ENCODE data around the gene ETNK2. TPM values are rescaled to one million over a fixed set of nuclear protein-coding genes. Genes with fewer than 3 reads are reported as not detected.
A peak's percentile ranks its signal among the peaks of the same experiment; 100 is the strongest.

The ETNK2 gene
- total RNA-seq, 1 experiment from 2014 or later = 1.1 TPM

DNA sequence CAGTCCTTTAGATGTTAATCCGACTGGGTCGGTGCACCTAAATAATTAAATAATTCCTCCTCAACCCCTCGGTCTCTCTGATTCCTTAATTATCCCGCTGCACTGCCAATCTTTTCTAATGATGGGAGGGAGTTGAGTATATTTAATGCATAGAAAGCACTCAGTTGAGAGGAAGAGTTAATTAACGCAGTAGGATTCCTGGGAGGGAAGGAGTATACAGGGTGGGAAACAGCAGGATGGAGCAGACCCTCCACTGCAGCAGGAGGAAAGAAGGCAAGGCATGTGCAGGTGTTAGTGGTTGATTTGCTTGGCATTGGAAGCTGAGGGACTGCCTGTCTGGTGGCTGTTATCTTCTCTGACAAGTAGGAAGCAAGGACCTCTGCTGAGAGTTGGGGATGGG is 24.2 kb upstream of the ETNK2 start:
- DNase-seq (ENCODE audit: low read depth) = no peak

DNA sequence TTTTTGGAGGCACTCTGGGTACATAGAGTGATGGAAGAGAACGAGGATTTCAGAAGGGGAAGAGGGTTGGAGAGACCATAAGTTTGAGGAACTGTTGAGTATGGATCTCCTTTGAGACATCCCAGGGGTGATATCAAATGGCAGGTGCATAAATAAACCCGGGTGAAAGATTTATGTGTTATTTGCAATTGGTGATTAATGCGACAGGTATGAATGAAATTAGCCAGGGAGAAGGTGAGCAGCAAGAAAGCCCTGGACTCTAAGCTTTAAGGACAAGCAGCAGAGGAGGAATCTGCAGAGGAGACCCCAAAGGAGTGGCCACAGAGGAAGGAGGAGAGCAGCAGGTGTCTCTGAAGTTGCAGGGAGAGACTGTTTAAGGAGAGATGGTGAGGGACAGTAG is 23.1 kb upstream of the ETNK2 start:
- no peak for DNase-seq (ENCODE audit: low read depth)

DNA sequence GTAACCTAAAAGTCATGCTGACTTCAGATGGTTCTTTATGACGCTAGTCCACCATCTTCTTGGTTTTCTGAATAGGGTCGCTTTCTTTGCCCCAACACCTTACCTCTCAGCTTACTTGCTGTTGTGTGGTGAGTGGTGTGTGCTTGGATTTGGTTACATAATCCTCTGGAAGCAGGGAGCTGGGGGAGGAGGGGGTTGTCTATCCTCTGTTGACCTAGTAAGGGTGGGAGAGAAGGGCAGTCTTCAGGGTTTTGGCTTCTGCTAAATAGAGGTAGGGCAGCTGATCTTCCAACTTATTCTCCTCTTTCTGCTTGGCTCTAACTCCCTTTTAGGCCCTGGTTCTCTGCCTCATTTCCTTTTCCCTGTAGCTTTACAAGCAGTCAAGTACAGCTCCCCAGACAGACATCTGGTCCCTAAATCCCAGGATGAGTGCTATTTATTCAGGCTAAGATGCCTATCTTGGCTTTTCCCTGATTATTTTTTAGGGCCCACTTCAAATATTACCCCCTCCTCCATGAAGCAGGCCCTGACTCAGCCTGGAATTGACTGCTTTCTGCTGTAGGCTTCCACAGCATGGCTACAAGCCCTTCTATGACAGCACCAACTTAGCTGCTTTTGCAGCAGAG is 20.7 kb upstream of the ETNK2 start:
- no peak for DNase-seq (ENCODE audit: low read depth)

DNA sequence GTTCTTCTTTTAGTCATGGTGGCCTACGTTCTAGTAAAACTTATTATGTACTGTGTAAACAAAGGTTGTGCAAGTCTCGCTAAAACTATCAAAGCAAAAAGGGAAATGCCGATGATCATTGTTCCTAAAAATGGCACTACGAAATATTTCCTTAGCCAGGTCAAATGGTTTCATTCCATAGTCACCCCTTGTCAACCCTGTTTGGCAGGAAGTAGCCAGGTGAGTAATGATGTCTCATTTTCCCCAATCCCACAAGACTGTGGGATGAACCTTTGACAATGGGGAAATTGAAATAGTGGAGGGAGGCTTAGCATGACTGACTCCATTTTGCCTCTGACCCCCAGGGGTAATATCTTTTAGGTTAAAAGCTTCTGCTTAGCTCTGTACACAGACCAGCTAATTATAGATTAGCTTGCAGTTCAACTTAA is 19.9 kb upstream of the ETNK2 start:
- DNase-seq (ENCODE audit: low read depth) = peak; percentile 74

DNA sequence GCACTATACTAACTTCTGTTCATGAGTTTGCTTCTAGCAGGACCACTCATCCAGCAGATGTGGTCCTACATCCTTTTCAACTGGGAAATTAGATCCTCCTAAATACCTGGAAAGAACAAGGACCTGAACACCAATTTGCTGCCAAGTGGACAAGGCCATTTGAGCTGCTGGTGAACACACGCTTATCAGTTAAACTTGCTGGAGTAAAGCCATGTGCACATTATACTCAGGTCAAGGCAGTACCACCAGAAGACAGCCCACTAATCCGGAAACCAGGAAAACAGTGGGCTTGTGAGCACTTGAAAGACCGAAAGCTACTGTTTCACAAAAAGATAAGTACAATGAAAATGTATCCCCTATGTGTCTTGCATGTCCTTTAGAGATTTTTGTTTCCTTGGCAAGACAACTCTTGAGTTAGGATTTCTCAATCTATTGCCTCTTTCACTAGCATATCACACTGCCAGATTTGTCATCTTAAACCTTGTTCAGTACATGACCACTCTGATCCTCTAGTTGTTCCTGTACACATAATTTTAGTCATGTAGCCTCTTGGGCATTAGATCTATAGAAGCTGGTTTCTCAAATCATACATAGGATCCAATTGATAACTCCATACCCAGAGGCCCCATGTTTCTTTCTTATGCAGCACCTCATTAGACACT is 18.8 kb upstream of the ETNK2 start:
- DNase-seq (ENCODE audit: low read depth) = no peak

DNA sequence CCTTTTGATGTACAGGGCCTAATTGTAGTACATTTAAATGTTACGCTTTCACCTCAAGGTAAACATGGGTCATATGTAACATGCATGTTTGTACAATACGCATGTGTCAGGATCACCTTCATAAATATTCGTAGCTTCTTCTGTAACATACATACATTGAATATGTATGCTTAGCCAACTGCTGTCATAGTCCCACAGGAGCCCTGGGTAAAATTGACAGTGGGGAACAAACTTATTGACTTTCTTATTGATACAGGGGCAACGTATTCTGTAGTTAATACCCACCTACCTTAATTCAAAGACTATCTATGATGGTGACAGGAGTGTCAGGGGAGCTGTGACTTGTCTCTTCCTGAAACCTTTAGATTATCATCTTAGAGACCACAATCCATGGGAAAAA is 18.0 kb upstream of the ETNK2 start:
- no peak for DNase-seq (ENCODE audit: low read depth)

DNA sequence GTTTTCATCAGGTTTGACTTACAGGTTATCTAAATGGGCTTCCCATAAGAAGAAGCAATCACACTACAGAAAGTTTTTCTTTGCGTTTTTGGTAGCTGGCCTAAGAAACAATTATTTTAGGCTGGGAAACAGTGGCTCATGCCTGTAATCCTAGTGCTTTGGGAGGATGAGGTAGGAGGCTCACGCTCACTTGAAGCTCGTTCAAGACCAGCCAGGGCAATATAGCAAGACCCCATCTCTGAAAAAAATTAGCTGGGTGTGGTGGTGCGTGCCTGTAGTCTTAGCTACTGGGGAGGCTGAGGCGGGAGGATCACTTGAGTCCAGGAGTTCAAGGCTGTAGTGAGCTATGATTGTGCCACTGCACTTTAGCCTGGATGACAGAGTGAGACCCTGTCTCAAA is 15.9 kb upstream of the ETNK2 start:
- no peak for DNase-seq (ENCODE audit: low read depth)

DNA sequence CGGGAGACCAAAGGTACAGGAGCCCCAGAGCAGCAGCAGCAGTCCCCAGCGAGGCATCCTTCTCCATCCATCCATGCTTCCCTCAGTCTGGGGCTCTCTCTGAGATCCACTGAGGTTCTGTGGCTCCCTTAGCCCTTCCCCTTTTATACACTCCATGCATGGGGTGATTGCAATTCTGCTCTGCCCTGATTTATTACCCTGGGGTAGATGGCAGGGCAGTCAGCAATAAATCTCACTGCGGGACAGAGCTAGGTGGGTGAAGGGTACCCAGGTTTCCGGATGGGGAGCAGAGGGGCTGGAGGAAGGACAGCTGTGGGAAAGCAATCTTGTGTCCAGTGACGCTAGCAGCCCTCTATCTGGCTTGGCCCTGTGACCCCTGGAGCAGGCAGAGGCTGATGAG is 14.4 kb upstream of the ETNK2 start, which contains the start of gene REN:
REN (minus strand) TSS at position 119 of the 400 bp plus-strand sequence; CDS start at position 75, 44 bp downstream.
- DNase-seq (ENCODE audit: low read depth) = no peak

DNA sequence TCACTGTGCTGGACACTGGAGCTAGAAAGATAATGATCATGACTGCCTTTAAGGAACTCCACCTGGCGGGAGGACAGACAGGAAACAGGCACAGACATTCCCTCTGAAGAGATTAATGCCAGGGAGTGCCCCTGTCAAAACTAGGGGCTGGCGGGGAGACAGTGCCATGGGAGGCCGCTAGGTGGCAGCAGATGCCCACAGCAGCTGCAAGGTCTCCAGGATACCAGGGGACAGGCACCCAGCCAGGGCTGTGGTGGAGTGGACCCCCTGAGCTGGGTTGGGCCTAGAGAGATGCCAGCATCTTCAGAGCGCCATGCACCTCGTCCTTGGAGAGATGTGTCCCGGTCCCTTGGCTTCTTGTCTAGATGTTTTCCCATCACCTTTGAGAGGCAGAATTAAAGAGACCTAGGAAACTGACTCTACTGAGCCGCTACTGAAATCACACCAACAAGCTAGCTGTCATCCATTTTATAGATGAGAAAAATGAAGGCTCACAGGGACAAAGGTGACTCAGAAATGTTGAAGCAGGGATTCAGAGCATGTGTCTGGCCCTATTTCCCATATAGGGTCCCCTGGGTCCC is 10.7 kb upstream of the ETNK2 start:
- peak; percentile 59 for DNase-seq (ENCODE audit: low read depth)

DNA sequence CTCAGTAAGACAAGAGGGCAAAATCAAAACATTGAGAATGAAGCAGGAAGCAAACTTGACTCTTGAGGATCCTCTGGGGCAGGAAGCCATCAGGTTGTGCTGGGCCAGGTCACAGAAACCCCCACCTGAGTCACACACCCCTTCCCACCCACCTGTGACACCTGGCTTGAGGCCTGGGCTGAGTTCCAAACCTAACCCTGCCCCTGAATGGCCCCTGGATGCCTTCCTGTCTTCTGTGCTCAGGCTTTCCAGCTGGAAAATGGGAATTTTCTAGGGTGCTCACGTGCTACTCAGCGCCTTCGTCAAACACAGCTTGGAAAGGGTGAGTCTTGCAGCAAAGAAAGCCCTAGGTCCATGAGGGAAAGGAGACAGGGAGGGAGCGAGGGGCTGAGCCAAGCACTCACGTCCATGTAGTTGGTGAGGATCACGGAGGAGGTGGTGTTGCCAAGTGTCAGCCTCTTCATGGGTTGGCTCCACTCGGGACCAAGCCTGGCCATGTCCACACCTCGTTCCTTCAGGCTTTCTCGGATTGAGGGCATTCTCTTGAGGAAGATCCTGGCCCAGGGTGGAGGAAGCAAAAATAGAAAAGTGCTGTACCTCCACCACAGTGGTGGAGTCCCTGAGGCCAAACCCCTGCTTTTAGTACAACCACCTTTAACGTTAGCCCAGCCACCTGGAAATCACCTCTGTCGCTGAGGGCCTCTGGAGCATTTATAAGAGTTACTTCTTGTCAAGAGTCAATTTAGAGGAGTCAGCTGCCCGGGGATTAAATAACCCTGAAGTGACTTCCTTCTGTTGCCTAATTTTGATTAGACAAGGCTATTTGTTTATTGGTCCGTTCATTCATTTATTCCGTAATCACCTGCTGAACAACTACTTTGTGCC is 10.0 kb upstream of the ETNK2 start:
- DNase-seq (ENCODE audit: low read depth) = no peak

DNA sequence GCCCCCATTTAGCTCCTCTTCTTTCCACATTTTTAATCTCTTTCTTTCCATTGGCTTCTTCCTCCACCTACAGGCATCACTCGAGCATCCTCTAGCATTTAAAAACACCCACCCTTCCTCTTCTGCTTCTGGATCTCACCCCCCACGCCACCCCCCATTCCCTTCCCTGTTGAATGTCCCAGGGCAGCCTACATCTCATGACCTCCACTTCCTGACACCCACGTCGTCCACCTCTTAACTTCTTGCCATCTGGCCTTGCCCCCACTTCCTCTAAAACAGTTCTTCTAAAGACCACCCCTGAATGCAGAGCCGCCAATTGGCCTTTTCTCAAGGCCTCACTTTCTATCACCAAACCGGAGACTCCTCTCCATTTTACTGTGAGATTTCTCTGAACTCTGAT is 6.1 kb upstream of the ETNK2 start:
- DNase-seq (ENCODE audit: low read depth) = no peak

DNA sequence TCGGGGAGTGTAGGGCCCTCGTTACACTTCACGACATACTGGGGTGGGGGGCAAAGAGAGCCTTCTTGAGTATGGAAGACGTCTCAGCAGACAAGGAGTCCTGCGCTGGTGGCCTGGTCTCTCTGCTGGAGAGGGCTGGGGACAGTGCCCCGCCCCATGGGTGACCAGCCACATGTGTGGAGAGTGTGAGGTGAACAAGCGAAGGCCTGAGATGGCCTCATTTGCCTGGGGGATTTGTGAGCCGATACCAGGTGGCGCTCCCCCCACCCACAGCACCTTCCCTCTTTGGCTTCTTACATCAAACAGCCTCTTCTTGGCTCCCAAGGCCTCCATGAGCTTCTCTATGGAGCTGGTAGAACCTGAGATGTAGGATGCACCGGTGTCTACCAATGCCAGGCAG is 4.0 kb upstream of the ETNK2 start:
- no peak for DNase-seq (ENCODE audit: low read depth)

DNA sequence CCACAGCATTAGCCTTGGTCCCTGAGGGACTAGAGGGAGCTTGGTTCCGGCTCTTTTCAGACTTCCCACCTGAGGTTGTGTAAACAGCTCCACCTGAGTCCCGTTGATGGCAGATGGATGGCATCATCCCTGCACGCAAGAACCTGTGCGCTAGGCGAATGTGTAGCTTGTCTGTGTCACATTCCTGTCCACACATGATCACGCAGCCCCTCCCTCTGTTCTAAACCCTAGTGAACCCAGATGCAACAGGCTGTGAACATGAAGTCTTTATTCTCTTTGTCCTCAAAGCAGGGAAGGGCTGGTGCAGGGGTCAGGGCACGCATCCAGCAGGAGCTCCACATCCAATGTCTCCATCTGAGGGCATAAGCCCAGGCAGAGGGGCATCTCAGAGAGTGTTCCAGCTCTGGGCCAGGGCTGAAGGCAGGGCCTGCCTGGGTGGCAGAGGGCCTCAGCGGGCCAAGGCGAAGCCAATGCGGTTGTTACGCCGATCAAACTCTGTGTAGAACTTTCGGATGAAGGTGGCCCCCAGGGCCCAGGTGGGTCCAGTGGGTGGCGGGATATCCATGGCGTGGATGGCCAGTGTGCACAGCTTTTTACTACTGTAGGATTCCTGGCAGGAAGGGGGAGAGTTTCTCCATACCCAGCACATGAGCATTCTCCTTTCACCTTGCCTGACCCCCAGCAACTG is 2.9 kb upstream of the ETNK2 start:
- DNase-seq (ENCODE audit: low read depth) = no peak

DNA sequence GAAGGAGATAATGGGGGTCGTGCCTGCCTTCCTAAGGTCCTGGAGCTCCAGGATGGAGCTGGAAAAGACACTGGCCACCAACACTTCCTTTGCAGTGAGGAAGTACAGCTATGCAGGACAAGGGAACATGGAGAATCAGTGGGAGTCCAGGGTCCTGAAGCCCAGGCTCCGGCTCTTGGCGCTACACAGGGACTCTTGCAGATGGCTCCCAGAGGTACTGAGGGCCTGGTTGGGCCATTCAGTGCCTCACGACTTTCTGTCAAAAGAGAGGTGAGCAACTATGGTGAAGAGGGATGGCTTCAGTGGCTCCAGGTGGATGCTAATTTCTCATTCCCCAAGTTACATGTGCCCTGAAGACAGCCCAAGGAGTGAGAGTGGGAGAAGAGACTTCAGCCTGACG is 1.8 kb upstream of the ETNK2 start:
- no peak for DNase-seq (ENCODE audit: low read depth)

DNA sequence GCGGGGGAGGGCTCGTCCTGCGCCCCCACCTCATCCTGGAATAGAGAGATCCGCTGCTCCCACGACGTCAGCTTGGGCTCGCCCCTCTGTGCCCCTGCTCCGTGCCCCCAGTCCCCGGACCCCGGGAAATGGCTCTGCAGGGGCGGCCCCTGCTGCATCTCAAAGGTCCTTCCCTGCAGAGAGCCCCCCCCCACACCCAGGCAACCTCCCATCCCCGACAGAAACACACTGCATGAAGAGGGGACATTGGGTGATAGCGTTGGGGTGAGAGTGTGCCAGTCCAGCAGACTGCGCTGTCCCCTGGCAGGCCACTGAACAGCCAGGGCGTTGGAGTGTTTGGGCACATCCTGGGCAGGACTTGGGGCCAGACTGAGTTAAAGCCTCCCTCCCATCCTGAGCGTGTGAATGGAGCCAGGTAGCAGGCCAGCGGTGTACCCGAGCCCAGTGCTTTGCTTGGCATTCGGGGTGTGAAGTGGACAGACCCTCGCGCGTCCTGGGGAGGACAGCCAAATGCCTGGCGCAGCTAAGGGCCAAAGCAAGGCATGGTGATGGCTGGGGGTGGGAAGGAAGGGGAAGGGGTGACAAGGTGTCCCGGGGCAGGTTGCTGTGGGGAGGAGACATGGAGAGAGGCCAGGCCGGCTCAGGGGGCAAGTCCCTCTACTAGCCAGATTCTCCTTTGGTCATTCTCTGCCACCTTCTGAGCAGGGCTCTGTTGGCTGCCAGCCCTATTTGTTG is 633 bp upstream of the ETNK2 start:
- no peak for DNase-seq (ENCODE audit: low read depth)

DNA sequence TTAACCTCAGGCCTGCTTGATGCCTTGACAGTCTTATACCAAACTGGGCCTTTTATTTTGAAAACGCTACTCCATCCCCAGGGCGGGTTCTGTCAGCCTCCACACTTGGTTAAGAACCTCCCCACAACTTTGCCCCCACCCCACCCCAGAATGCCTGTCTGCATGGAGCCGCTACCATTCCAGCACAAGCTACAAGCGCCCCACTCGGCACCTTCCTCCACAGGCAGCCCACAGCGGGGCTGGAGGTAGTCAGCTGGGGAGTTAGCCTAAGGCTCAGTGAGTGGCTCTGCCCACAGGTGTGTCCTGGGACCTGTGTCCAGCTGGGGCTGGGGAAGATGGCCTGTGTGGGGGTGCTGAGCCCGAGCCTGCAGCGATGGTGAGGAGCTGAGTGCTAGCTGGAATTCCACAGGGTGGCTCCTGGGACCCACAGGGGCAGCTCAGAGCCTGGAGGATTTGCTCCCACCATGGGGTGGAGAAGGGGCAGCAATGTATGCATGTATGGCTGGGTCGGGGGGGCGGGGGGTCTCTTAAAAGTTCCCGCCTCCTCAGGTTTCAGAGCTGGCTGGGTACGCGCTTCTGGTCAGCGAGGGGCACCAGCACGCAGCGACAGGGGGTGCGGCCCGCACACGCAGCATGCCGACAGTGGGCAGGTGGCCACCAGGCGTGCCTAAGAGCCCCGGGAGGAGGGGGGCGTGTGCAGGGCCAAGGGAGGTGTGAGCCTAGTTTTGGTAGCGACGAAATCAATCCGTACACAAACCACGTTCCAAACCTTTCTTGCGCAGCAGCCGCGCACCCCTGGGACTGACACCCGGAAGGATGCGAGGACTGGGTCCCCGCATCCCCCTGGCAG is 917 bp downstream of the ETNK2 start:
- DNase-seq (ENCODE audit: low read depth) = no peak

DNA sequence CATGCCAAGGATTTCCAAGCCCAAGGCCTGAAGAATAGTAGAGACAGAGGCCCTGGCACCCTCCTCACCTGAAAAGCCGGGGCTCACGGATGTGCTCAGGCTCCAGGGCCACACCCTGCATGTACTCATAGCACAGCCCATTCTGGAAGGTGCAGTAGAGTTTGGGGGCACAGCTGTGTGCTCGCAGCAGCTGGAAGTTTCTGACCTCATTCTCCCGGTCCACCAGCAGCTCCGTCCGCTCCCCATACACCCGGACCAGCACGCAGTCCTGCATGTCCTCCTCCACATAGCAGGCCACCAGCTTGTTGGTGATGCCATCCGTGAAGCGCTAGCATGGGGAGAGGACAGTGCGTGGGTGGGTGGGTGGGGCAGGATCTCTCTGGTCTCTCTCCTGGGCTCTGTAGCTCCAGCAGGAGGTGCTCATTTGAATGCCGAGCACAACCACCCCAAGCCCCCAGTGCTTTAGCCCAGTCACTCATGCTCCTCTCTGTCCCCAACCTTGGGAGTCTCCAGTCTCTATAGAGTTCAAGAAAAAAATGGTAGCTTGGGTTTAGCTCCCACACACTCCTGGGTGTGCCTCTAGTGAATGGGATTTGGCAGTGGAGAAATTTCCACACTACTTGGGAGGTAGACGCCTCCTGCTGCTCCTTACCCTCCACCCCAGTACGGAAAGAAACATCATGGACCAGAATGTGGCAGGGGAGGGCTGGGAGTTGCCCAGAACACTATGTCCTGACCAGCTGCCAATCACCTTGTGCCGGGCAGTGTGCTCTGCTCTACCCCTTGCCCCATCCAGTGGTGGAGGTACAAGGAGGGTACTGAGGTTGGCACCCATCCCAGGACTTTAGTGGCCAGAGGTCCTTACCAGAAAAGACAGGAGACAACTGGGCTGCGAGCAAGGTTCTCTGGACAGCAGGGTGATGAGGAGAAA is 1.9 kb downstream of the ETNK2 start:
- no peak for DNase-seq (ENCODE audit: low read depth)

DNA sequence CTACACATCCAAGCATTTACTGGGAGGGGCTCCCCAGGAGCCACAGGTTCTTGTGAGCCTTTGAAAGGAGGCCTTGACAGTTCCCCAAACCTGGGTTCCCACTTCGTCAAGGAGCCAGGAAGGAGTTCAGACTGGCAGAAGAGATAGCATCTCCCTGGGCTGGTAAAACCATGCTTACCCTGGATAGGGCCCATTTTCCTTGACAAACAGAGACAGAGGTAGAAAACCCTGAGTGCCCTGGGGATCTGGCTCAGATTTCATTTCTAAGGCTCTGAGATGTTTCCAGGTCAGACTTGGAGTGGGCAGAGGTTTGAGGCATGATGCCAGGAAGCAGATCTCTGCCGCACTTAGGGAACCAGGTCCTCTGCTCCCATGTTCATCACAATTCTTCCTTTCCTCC is 2.7 kb downstream of the ETNK2 start:
- DNase-seq (ENCODE audit: low read depth) = no peak
